NCI-H226 (cell line): ENCODE results near the gene ITGB5.
A peak's percentile ranks its signal among the peaks of the same experiment; 100 is the strongest.

Experiments
- DNase-seq: peaks from one replicate; pipeline ENCODE4 v3.0.0-alpha.2; 2015

Gene ITGB5, protein sequence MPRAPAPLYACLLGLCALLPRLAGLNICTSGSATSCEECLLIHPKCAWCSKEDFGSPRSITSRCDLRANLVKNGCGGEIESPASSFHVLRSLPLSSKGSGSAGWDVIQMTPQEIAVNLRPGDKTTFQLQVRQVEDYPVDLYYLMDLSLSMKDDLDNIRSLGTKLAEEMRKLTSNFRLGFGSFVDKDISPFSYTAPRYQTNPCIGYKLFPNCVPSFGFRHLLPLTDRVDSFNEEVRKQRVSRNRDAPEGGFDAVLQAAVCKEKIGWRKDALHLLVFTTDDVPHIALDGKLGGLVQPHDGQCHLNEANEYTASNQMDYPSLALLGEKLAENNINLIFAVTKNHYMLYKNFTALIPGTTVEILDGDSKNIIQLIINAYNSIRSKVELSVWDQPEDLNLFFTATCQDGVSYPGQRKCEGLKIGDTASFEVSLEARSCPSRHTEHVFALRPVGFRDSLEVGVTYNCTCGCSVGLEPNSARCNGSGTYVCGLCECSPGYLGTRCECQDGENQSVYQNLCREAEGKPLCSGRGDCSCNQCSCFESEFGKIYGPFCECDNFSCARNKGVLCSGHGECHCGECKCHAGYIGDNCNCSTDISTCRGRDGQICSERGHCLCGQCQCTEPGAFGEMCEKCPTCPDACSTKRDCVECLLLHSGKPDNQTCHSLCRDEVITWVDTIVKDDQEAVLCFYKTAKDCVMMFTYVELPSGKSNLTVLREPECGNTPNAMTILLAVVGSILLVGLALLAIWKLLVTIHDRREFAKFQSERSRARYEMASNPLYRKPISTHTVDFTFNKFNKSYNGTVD

GRCh38 chr3:124887177-124887931, at the start of gene ITGB5:
TSS of gene ITGB5 (minus strand) at chr3:124887365. CDS start at chr3:124887000, 365 bp downstream.
- peak; percentile 78 for DNase-seq

- DNase-seq: no peak
These were observed 48.8 kb upstream of the ITGB5 start for GRCh38 chr3:124935794-124936542.

DNA sequence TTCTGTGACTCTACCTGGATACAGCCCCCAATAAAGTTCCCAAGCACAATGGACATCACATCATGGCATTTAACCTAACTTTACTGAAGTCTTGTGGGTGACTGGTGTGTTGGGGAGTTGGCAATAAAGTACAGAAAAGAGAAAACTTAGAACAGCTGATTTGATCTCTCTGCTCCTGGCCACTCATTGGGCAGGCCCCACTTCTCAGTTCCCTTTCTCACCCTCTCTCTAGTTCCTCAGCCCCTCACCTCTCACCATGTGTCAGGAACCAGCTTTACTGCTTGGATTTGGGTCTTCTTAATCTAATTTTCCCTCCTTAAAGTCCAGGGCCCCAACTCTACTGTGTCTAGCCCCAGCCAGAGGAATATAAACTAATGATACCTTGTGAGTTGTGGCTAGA, 48.1 kb upstream of the ITGB5 start:
- DNase-seq: no peak

DNA sequence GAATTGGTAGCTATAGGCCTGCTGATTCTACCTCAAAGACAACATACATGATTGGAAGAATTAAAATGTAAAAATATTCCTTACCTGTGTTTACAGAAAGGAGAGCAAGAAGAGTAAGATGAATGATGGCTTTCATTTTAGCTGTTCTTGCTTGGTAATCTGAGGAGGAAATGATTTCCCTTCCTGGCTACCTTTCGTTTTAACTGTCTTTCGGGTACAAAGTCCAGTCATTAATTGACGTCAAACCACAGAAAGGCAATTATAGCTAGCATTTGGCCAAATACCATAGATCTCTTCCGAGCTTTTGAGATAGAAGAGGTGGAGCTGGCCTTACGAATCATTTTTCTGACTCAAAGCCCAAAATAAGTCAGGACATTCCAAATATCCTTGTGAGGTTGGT, 47.4 kb upstream of the ITGB5 start, which contains the start of gene MUC13:
Gene MUC13 (minus strand): TSS at position 175 of the 400 bp plus-strand sequence. CDS start 39 bp downstream, at position 136.
- no peak for DNase-seq

- DNase-seq: peak; percentile 55
These were observed 41.4 kb upstream of the ITGB5 start for GRCh38 chr3:124928333-124929202.

DNA sequence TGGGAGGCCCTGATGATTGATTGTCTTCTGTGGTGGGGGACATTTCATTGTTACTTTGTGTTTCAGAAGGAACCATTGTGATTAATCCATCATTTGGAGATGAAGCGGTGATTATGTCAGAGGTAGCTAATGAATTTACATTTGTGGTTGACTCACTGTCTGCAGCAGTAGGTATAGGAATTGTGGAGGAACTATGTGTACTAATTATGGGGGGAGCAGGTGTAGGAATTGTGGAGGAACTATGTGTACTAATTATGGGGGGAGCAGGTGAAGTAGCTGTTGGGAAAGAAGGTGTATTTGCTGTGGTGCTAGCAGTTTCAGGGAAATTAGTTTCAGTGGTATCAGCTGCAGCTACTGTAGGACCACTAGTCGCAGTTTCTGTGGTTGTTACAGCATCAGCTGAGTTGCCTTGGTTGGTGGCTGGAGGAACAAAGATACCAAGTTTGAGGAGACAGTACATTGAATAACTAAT, 40.4 kb upstream of the ITGB5 start:
- no peak for DNase-seq

GRCh38 chr3:124926426-124927101, 39.4 kb upstream of the ITGB5 start:
- DNase-seq: no peak

- no peak for DNase-seq
These were observed 37.6 kb upstream of the ITGB5 start for GRCh38 chr3:124924741-124925140.

DNA sequence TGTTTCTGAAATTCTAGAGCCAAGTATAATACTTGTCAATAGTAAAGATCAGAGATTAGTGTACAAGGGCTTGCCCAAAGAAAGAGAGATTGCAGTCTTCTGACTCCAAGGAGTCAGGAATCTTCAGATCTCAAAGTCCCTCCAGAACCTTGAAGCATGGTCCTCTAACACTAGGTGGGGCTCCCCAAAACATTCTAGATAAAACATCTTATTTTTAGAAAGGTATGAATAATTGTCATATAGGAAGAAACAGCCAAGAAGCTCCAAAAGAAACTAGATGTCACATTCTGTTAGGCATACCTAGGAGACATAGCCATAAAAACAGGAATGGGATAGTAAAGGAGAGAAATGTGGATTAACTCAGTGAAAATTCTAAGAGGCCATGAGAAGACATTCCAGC, 36.7 kb upstream of the ITGB5 start:
- no peak for DNase-seq

DNA sequence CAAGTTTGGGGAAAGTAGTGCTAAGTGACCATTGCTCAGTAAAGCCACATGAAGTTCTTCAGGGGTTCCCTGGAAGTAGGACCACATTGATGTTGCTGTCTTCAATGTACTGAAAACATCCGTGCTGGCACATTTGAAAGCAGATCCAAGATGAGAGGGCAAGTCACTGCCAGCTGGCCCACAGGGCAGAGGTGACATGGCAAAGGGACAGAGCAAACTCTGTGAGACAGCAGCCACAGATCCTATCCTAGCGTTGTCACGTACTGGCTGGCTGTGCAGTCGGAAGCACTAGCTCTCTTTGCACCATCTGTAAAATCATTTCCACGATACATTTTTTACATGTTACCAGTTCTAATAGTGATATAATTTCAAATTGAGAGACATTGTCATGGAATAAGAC, 33.6 kb upstream of the ITGB5 start:
- DNase-seq: no peak

- no peak for DNase-seq
These were observed 32.6 kb upstream of the ITGB5 start for GRCh38 chr3:124919756-124920155.

DNA sequence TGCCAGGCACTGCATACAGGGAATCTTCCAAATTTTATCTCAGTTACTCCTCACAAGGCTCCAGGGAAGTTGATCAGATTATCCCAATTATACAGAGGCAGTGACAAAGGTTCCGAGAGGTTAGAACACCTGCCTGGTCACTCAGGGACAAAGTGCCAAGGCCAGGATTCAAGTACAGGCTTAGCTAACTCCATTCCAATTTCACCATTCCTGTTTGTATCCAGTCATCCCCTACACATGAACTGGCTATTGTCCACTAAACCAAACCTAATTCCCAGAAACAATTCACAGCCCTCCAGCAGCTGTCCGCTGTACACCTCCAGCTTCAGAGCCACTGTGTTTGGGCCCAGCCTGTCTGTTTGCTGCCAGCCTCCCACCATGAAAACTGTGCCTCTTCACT, 31.4 kb upstream of the ITGB5 start:
- DNase-seq: no peak

- no peak for DNase-seq
These were observed 29.8 kb upstream of the ITGB5 start for GRCh38 chr3:124916837-124917409.

DNA sequence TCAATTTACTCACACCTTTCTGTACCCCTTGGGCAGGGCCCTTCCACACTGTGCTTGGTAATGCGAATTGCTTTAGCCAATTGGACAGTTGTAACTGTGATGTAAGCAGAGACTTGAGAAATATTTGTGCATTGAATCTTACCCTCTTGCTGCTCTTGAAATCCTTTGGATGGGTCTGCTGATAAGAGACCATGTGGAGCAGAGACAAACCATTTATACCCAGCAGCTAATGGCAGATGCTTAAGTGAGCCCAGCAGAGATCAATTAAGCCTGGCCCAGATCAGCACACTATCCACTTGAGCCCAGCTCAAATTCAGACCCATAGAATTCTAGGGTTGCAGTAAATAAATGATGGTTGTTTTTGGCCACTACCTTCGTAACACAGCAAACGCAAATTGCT, 28.1 kb upstream of the ITGB5 start:
- no peak for DNase-seq

DNA sequence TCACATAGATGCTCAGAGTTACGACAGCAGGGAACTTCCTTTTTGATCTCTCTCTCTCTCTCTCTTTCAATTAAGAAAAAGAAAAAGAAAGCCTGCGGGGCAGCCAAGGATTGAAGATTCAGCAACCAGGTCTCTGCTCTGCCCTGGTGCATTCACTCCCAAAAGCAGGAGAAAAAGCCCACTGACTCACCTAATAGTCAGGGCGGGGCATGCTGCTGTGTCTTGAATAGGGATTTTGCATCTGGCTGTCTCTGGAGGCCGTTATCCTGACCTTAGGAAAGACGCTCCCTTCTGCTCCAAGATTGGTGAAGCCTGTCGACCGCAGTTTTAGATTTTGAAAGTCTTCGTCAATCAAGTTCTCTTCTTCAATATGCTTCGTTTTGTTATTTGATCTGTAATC, 20.8 kb upstream of the ITGB5 start:
- no peak for DNase-seq

- no peak for DNase-seq
These were observed 17.8 kb upstream of the ITGB5 start for GRCh38 chr3:124904835-124905492.

DNA sequence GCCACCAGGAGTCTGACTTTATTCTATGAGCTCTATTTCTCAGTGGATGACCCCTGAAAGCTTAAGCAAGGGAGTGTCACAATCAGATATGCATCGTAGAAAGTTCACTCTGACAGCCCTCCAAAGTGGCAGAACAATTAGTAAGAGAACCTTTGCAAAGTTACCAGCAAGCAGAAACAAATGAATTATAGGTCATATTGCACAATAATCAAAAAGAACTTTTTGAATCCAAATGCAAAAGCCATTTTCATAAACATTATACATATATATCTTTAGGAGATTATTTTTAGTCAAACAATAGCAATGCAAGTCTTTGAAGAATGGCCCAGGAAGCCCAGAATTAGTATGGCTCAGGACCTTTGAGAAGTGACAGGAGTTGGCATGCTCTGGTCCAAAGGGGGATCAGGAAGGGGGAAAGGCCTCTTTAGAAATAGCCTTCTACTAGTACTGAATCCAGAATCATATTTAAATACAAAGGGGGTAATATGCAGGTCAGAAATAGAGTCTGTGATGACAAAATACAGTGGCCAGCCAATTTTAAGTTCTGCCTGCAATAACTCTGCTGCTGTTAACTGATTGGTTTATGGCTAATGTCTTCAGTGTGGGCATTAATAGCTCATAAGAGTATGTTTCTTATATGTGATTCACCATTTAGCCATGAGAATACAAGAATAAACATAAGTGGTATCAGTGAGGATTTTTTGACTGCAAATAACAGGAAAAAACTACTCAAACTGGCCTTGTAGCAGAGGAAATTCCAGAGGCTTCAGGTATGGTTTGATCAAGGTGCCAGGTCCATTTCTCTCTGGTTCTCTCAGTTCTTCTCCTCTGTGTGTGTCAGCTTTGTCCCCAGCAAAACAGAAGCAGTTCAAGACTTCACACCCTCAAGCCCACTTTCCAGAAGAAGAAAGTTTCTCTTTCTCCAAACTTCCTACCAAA, 17.0 kb upstream of the ITGB5 start:
- no peak for DNase-seq

- DNase-seq: no peak
These were observed 9.8 kb upstream of the ITGB5 start for GRCh38 chr3:124896824-124897526.
